WTC11 (cell line): ENCODE results near the gene CCSER2. TPM values are rescaled to one million over a fixed set of nuclear protein-coding genes. Genes with fewer than 3 reads are reported as not detected.

ENCODE experiments used
- ATAC-seq: fragments of 200-7000 bp; cut with Tn5 transposase; 2 replicates; pipeline ENCODE4 v1.10.0; 2021; ENCODE audit warnings: mild to moderate bottlenecking, moderate library complexity
- CTCF ChIA-PET: fragments of 300-600 bp; sonication (Branson Sonifier 250); formaldehyde crosslinking; loops from one replicate; lab custom pipeline; 2021; ENCODE audit warnings: antibody characterized with exemption; lab: Charles Lee
- POLR2A ChIA-PET: fragments of 350-600 bp; sonication (Branson Sonifier 250); formaldehyde crosslinking; loops from one replicate; lab custom pipeline; 2021; ENCODE audit warnings: antibody characterized with exemption; lab: Charles Lee
- DNase-seq: peaks from one replicate; pipeline ENCODE4 v3.0.0; 2021; ENCODE audit warnings: low spot score
- H3K27ac Mint-ChIP-seq: 2 replicates; pipeline ENCODE4 v1.8.0; 2021; ENCODE audit warnings: mixed read lengths
- H3K27me3 Mint-ChIP-seq: 2 replicates; pipeline ENCODE4 v1.8.0; 2021; ENCODE audit warnings: low read depth, mild to moderate bottlenecking, moderate library complexity, mixed read lengths
- H3K36me3 Mint-ChIP-seq: 2 replicates; pipeline ENCODE4 v1.8.0; 2021; ENCODE audit warnings: mixed read lengths
- H3K4me1 Mint-ChIP-seq: 2 replicates; pipeline ENCODE4 v1.8.0; 2022; ENCODE audit warnings: mixed read lengths
- H3K4me3 Mint-ChIP-seq: 2 replicates; pipeline ENCODE4 v1.8.0; 2021; ENCODE audit warnings: mild to moderate bottlenecking, moderate library complexity, mixed read lengths
- H3K9me3 Mint-ChIP-seq: 2 replicates; pipeline ENCODE4 v1.8.0; 2021; ENCODE audit warnings: mixed read lengths
- CTCF ChIP-seq: fragments of 200-600 bp; IDR thresholded peaks from 2 replicates; pipeline ENCODE4 v1.8.0; 2022; ENCODE audit warnings: antibody characterized with exemption
- ETV6 ChIP-seq: sonication (generic); formaldehyde crosslinking; IDR thresholded peaks from 2 replicates; pipeline ENCODE4 v1.8.1; 2022; ENCODE audit warnings: mild to moderate bottlenecking, missing genetic modification reagents
- FOXJ3 ChIP-seq: sonication (generic); formaldehyde crosslinking; IDR thresholded peaks from 2 replicates; pipeline ENCODE4 v1.9.0; 2021; ENCODE audit warnings: missing genetic modification reagents, mild to moderate bottlenecking, borderline replicate concordance
- FOXK1 ChIP-seq: sonication (generic); formaldehyde crosslinking; IDR thresholded peaks from 2 replicates; pipeline ENCODE4 v1.8.0; 2022; ENCODE audit warnings: mild to moderate bottlenecking, moderate library complexity, missing genetic modification reagents
- FOXP1 ChIP-seq: sonication (generic); formaldehyde crosslinking; IDR thresholded peaks from 2 replicates; pipeline ENCODE4 v1.8.0; 2022; ENCODE audit warnings: missing genetic modification reagents, mild to moderate bottlenecking, moderate library complexity, borderline replicate concordance
- IRF2 ChIP-seq: sonication (generic); formaldehyde crosslinking; IDR thresholded peaks from 2 replicates; pipeline ENCODE4 v1.8.0; 2022; ENCODE audit warnings: low read depth, missing genetic modification reagents, borderline replicate concordance
- MAX ChIP-seq: sonication (generic); formaldehyde crosslinking; IDR thresholded peaks from 2 replicates; pipeline ENCODE4 v1.8.0; 2022; ENCODE audit warnings: mild to moderate bottlenecking, missing genetic modification reagents
- PRDM15 ChIP-seq: sonication (generic); formaldehyde crosslinking; IDR thresholded peaks from 2 replicates; pipeline ENCODE4 v1.8.0; 2022; ENCODE audit warnings: missing genetic modification reagents
- PREB ChIP-seq: sonication (generic); formaldehyde crosslinking; IDR thresholded peaks from 2 replicates; pipeline ENCODE4 v1.8.1; 2022; ENCODE audit warnings: mild to moderate bottlenecking, missing genetic modification reagents, moderate library complexity, borderline replicate concordance
- TEAD1 ChIP-seq: sonication (generic); formaldehyde crosslinking; IDR thresholded peaks from 2 replicates; pipeline ENCODE4 v1.8.0; 2022; ENCODE audit warnings: mild to moderate bottlenecking, missing genetic modification reagents
- TP53 ChIP-seq: sonication (generic); formaldehyde crosslinking; IDR thresholded peaks from 2 replicates; pipeline ENCODE4 v1.8.1; 2023; ENCODE audit warnings: mild to moderate bottlenecking, missing genetic modification reagents
- USF1 ChIP-seq: sonication (generic); formaldehyde crosslinking; IDR thresholded peaks from 2 replicates; pipeline ENCODE4 v1.8.0; 2022; ENCODE audit warnings: mild to moderate bottlenecking, missing genetic modification reagents
- ZNF425 ChIP-seq: fragments of 250-450 bp; sonication (Bioruptor Pico); conservative IDR thresholded peaks from 2 replicates; pipeline ENCODE4 v1.9.0; 2021; ENCODE audit warnings: mild to moderate bottlenecking
- ZNF532 ChIP-seq: fragments of 250-450 bp; sonication (Bioruptor Pico); IDR thresholded peaks from 2 replicates; pipeline ENCODE4 v1.9.0; 2021; ENCODE audit warnings: mild to moderate bottlenecking, borderline replicate concordance
- ZSCAN18 ChIP-seq: fragments of 250-450 bp; sonication (Bioruptor Pico); IDR thresholded peaks from 2 replicates; pipeline ENCODE4 v2.1.2; 2022; ENCODE audit warnings: mild to moderate bottlenecking, moderate library complexity
- total RNA-seq: library from RNA; stranded (reverse); gene quantifications from 3 replicates; pipeline ENCODE4 v1.2.3, GENCODE V29; 2021

The CCSER2 gene
- total RNA-seq, 1 experiment from 2014 or later: 30.6 TPM

GRCh38 chr10:84291384-84291783, 37.0 kb upstream of the CCSER2 start (continued):
- TF ChIP-seq CTCF (no peak), IRF2 (no peak), MAX (CRISPR knock-in tag) (peak; percentile 68; the same call in 1 of the 2 replicates), FOXJ3 (CRISPR knock-in tag) (0 out of 2 replicates have a peak, but pooled peaks have one; percentile 60), TEAD1 (peak; percentile 95), ZNF425 (CRISPR knock-in tag) (no peak), PREB (CRISPR knock-in tag) (peak; percentile 96; the same call in 1 of the 2 replicates), ZSCAN18 (CRISPR knock-in tag) (0 out of 2 replicates have a peak, but pooled peaks have one; percentile 69)

- peaks cover 39% of the 10 kb centered on the region for H3K4me1 Mint-ChIP-seq
- ATAC-seq (no peak), DNase-seq (no peak)
- ChIA-PET CTCF (no interaction called here), POLR2A (interaction anchor here (0.6 kb wide), 1 partner anchor 12 kb away, joined by 3 read pairs; no protein-coding TSS in a partner anchor)
- H3K9me3 Mint-ChIP-seq: no peaks in the 10 kb centered on the region
- no peaks in the 10 kb centered on the region for H3K27me3 Mint-ChIP-seq
- no peak overlapping the region for H3K4me3 Mint-ChIP-seq
- H3K27ac Mint-ChIP-seq: no peak overlapping the region
- no peaks in the 10 kb centered on the region for H3K36me3 Mint-ChIP-seq
- no peak for TF ChIP-seq TP53 (CRISPR knock-in tag)
- TF ChIP-seq FOXP1 (CRISPR knock-in tag): no peak
- no peak for TF ChIP-seq ETV6 (CRISPR knock-in tag)
- no peak for TF ChIP-seq USF1
- no peak for TF ChIP-seq FOXK1
- TF ChIP-seq ZNF532 (CRISPR knock-in tag): no peak
- no peak for TF ChIP-seq PRDM15 (CRISPR knock-in tag)
These were observed 35.9 kb upstream of the CCSER2 start for GRCh38 chr10:84292502-84292901.
